NCI-H1436 treated with DMSO at 0.1 percent for 48 hours (cell line): ENCODE results near the gene TMEM235.
"Not testable (repeated sequence)": the region's sequence is repeated elsewhere in the genome, so short reads cannot be mapped to it uniquely, and the experiment has no call there.

Source experiments
- DNase-seq: peaks from one replicate; lab custom pipeline; 2025; lab: John Stamatoyannopoulos, UW

TMEM235 gene

DNA sequence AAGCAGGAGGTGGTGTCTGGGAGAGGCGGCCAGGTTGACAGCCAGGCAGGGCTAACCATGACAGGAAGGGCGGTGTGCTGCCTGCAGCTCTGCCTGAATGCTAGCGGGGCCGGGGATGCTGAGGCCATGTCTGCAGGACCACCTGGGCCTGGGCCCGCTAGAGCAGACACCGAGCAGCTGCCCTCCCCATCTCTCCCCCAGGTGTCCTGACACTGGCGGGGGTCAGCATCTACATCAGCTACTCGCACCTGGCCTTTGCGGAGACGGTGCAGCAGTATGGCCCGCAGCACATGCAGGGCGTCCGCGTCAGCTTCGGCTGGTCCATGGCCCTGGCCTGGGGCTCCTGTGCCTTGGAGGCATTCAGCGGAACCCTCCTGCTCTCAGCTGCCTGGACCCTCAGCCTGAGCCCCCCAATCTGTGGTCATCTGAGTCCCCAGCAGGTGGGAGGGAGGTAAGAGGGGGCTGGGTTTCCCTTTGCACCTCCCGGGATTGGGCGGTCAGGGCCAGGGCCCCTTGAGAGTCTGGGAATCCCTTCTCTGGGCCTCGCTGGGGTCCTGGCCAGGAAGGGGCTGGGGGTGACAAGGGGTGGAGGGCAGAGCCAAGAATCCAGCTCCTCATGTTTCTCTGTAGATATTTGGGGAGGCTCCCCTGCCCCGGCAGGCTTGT, 7.5 kb downstream of the TMEM235 start:
- no peak for DNase-seq

DNA sequence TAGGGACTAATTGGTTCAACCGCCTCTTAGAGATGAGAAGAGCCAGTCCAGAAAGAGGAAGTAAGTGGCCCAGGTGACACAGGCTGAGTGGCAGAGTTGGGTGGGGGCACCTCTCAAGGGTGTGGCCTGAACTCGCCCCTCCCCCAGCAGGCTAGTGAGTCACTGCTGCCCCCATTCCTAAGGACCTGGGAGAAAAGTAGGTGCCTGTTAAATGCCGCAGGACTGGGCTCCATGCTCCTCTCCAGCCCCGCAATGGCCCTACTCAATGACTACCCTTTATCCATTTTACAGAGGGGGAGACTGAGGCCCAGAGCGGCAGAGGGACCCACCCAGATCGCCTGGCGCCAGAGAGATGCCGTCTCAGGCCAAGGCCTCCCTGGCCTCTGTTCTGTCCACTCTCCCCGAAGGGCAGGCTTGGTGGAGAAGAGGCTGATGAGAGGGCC, 8.1 kb downstream of the TMEM235 start:
- DNase-seq: no peak

DNA sequence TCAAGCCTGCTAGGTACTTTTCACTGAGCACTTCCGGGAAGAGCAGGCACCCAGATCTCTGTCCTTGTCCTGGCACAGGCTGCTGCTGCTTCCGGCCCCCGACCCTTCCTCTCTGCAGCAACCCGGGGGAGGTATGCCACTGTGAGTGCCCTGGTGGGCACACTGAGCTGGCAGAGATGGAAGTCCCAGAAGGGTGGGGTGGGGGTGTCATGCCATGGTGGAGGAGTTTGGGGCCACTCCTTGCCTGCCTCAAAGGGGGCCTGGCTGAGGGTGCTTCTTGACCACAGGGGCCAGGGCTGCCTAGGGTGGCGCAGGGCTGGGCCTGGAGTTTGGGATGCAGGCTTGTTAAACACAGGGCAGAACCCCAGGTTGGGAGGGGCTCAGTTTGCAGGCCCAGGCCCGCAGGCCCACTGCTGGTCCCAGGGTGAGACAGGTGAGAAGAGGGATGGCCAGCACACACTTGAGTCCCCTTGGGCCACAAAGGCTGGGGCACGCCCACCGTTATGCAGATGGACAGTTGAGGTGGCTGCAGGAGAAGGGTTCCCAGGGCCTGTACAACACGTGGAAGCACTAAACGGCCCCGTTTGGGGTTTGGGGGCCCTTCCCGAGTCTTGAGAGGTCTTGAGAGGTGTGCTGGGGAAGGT, 8.7 kb downstream of the TMEM235 start:
- DNase-seq: no peak

DNA sequence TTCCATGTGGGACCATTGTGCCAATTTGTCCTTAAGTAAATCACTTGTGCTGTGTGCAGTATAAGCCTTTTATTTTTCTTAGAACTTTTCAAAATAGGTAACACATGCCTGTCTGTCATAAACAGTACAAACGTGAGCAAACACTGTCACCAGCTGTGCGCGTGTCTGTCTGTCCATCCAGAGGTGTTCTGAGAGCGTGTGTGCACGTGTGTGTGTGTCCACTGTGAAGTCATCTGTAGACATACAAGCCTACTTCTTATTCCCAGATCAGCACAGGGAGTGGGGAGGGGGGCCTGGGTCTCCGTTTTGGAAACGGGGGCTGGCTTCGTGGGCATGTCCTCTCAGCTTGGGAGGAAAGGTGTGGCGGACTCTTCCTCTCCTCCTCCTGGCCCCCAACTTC, 9.4 kb downstream of the TMEM235 start:
- DNase-seq: no peak

DNA sequence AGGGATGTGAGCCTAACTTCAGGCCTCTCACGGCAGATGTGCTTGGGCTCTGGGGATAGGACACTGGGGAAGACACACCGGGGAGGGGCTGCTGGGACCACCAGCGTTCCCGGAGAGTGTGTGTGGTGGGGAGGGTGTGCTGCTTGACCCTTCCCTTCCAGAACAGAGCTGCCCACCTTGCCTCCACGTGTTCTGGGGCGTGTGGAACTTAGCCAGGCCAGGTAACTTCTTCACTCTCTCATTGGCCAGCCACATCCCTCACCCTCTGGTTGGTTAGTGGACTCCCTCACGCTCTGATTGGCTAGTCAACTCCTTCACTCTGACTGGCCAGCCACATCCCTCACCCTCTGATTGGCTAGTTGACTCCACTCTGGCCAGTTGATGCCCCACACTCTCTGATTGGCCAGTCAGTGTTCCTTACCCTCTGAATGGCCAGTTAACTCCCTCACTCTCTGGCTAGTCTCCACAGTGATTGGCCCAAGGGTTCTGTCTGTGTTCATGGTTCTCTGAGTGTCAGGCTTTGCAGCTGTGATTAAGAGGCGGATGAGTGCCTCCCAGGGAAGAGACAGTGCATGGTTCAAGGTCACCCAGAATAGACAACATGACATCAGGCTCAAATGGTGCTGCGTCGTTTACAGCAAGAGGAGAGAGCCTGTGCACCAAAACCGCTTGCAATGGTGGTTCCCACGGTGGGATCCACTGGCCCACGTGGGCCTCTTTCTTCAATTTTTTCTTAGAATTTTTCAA, 10.0 kb downstream of the TMEM235 start:
- DNase-seq: no peak

DNA sequence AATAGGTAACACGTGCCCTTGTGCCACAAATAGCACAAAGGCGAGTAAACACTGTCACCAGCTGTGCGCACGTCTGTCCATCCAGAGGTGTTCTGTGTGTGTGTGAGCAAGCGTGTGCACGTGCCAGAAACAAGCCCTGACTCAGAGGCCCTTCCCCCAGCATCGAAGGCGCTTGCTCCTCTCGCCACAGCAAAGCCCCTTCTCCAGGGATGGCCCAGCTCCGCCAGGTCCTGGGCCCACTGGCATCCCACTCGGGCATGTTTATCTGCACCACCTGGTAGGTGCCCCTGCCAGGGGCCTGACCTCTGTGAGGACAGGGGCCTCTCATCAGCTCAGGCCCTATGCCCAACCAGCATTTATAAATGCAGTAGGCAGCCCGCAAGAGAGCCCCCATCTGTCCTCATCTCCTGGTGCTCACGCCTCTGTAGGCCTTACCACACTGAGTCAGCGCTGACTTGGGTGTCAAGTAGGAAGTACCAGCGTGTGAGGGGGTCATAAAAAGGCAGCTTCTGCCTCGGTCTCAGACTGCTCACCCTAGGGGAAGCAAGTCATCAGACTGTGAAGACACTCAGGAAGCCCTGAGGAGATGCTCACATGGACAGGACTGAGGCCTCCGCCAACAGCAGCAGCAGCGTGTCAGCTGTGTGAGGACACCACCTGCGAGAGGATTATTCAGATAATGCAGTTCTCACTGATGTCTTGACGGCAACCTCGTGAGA, 10.8 kb downstream of the TMEM235 start:
- DNase-seq: no peak

DNA sequence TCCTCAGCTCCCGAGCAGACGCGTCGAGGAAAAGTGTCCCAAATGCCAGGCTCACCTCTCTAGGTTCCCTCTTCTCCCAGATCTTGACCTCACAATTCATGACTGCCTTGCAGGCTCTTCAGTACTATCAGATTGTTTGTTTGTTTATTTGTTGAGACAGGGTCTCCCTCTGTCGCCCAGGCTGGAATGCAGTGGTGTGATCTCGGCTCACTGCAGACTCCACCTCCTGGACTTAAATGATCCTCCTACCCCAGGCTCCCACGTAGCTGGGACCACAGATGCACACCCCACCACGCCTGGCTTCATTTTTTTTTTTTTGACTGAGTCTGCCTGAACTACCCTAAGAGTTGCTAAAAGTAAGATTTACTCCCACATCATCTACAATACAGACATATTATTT, 15.9 kb downstream of the TMEM235 start:
- no peak for DNase-seq

DNA sequence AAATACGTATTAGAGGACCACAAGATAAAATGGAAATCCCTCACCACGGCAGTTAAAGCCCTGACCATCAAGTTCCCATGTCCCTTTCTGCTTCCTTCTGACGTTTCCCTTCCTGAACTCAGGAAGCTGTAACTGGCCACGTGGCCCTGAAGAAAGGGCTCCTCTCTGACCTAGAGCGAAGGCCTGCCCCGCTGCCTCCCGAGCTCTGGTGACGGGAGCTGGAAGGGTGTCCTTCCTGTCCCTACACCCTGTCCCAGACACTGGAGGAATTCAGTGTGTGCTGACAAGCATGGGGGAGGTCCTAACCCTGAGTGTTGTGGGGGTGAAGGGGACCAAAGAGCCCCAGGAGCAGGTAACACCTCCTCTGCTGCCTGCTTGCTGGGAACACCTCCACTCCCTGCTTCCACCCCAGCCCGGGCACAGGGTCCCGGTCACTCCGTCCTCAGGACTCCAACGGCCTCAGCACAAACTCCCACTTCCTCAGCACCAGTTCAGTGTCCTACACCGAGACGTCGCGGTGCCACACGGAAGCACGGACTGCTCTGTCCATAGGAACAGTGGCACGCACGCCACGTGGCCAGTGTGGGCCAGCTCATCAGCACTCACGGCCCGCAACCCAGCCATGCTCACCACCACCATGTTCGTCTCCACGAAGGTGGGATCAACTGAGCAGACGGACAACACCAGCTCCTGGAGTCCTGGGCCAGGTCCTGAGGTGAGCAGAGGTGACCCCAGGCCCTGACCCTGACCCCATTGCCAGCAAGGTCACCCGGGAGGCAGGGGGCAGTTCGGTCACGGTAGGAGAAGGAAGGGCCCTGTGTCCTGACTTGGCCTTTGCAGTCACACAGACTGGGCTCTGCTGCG, 16.9 kb downstream of the TMEM235 start:
- no peak for DNase-seq

DNA sequence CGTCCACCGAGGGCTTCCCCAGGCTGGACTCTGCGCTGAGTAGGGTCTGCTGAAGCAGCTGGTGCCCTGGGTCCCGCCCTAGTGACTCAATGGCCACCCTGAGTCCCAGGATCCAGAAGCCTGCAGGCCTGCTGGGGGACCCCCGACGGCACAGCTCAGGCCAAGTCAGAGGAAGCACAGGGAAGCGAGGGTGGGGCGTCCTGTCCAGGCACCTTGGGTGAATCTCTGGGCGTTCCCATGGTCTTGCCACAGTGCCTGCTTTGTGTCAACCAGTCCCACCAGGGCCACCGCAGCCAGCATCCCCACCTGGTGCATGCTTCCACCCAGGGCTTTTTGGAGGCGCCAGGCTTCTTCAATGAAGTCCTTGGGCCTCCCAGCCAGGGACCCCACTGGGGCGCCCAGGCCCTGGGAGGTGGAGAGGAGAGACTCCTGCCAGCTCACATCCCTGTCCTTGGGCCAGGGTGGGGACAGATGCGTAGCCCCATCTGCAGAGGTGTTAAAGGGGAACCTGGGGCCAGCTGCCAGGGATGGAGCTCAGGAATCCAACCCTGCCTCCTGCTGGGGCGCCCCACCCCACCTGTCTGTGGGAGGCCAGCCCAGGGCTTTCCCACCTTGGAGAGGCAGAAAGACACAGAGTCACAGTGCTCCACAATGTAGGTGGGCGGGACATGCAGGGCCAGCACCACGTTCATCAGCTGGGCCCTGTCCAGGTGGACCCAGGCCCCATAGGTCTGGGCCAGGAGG, 17.8 kb downstream of the TMEM235 start:
- DNase-seq: no peak

DNA sequence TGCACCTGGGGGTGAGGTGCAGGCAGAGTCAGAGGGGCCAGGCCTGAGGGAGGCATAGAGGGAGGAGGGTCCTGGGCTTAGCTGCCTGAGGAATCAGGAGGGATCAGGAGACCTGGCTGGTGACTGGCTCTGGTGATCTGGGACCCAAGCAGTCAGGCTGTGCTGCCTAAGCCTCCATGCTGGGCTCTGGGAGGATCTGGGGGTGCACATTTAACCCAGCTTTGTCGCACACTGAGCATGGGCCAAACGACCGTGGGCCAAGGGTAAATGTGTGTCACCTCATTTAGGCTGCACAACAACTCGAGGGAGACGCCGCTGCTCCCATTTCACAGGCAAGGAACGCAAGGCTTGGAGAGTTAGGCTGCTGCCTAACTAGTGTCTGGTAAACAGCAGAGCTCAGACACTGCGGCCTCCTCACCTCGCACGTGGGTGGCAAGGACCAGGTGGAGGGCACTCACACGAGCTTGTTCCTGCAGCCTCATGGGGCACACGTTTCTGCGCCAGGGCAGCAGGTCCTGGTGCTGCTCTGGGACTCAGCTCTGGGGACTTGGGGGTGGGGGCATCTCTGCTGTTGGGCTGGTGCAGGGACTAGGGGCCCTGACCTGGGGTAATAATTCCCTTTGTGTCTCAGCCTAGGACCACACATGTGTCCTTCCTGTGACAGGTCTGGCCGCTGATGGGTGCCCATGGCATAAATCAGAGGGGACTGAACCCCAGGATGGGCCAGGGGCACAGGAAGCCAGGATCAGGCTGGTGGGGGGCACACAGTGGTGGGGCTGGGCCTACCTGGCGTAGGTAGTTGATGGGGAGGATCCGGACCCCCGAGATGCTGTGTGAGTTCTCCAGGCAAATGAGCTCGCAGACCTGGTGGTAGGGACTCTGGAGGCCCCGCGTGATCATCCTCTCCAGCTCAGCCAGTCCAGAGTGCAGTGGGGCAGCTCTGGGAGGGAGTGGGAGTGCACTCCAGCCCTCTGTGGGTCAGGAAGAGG, 18.7 kb downstream of the TMEM235 start:
- DNase-seq: no peak

DNA sequence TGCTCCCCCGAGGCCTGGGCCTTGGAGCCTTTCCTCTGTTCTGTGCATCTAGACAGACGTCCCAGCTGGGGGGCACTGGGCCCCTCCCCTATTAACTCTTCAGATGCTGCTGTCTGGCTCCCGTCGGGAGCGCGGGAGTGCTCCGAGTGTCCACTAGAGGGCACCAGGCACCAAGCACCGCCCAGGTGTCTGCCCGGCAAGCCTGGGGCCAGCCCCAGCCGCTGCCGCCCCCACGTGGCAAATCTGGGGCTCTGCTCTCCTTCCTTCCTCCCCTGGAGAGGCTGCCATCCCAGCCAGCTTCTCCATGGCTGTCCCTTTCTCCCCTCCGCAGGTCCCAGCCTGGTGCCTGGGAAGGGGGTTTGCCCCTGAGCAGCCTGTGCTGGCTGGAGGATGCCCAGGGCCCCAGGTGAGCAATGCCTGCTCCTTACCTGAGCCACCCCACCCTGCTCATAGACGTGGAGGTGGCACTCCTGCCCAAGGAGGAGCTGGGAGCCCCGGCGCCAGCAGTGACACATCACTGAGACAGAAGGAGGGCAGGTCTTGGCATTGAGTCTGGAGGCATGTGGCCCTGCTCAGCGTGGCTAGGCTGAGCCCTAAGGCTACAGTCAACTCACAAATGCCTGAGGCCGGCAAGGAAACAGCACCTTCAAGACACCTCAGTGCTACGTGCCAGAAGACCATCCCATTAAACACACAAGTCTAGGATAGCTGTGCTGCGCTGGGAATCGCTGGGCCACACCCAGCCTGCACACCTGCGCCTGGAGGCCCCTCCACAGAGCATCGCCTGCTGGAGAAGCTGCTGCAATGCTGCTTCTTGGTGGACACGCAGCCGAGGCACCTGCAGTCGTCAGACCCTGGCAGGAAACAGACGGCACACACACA, 19.7 kb downstream of the TMEM235 start:
- peak; percentile 67 for DNase-seq

DNA sequence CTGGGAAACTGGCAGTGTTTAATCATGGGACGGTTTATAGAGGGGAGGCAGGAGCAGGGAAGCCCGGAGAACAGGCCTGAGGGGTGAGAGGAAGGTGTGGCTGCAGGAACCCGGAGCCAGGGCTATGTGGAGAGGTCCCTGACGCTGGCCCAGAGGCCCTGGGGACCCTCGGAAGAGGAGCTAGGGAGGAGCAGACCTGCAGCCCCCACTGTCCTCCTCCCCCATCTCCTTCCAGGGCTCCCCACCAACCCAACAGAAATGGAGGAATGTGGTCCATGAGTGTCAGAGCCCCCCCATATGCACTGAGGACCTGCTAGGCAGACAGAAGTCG, 20.3 kb downstream of the TMEM235 start:
- no peak for DNase-seq

DNA sequence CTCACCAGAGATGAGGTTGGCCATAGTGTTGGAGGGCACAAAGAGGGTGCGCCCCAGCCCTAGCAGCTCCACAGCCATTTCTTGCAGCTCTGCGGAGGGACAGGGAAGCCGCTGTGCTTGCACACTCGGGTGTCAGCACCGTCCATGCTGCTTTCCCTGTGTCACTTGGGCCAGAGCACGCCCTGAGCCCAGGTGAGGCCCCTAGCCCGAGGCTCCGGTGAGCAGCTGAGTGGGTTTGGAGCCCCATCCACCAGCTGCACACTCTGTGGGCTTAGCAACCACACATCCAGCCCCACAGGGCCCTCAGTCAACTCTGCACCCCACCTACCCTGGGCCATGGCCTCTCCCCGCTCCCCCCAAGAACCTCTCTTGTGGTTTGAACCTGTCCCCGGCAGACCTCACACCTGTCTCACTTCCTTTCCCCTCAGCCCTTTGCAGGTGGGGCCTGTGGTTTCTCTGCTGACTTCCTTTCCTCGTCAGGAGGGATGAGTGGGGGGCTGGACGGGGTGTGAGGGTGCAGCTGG, 20.7 kb downstream of the TMEM235 start:
- DNase-seq: no peak

DNA sequence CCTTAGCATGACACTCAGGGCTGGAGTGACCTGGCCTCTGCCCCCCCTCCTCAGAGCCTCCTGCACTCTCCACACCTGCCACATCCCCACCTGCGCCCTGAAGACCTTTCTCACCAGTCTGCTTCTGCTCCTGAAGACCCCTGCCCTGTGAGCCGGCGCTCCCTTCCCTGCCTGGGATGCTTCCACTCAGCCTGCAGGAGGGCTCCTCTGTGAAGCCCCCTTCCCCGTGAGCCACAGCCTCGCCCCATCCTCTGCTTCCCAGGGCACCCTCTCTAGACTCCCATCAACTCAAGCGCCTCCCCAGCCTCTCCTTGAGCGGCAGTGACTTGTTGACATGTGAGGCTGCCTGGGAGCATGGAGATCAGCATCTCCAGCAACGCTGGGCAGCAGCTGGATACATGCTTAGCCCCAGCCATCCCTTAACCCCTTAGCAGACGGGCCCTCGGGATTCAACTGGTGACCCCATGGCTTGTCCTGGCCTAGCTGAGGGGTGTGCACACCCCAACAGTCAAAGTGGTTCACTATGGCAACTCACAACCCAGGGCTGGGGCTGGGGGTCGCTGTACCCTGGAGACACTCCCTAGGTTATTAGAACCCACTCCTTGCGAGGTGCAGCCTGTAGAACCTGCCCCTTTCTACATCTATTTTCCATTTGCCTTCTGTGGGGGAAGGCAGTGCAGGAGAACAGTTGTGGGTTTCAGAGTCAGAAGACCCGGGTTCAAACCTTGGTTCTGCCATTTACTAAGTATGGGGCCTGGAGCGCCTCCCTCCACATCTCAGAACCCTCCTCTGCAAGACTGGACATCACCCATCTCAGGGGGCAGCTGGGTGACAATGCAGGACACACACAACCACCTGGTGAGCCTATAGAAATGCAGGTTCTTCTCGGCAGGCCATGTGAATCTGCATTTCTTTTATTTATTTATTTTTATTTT, 21.5 kb downstream of the TMEM235 start:
- no peak for DNase-seq

DNA sequence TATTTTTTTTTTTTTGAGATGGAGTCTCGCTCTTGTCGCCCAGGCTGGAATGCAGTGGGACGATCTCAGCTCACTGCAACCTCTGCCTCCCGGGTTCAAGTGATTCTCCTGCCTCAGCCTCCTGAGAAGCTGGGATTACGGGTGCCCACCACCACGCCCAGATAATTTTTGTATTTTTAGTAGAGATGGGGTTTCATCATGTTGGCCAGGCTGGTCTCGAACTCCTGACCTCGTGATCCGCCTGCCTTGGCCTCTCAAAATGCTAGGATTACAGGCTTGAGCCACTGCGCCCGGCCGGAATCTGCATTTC, 22.2 kb downstream of the TMEM235 start:
- DNase-seq: not testable (repeated sequence)

DNA sequence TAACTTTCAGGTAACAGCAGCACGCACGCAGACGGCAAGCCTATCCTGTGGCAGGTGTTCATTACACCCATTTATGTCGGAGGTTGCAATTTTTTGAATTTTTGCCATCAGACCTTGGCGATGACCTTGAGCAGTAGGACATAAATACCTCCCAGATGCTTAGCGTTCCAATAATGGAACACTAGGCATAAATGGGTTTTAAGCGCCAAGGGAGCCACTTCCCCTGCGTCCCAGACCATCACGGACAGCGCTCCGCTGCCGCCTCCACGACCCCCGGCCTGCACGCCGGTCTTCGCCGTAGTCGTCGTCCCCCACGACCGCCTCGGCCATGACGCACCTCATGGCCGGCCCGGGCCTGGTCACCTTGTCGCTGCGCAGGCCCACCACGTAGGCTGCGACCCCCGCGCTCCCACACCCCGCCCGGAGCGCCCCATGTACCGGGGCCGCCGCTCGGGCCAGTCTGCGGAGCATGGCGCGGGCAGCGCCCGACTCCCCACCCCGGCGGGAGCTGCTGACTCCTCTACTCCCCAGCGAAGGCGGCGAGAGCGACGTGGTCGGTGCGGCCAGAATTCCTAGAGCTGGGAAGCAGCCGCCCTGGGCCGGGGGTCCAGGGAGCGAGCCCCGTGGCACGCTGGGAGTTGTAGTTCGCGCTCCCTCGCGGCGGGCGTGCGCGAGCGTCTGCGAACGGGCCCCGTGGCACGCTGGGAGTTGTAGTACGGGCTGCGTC, 22.7 kb downstream of the TMEM235 start:
- no peak for DNase-seq
